RWPE1 (cell line): Measurements from ENCODE around the gene MAS1L.

ENCODE experiments used
- CTCF ChIA-PET: fragments of 350-600 bp; sonication (Branson Sonifier 250); formaldehyde crosslinking; extraction: SDS; loops from one replicate; lab custom pipeline; 2021; lab: Yijun Ruan, JAX
- POLR2A ChIA-PET: fragments of 400-600 bp; formaldehyde crosslinking; extraction: SDS; loops from one replicate; lab custom pipeline; 2020; ENCODE audit warnings: antibody characterized with exemption; ENCODE audit not compliant: low non-redundant PET; lab: Yijun Ruan, JAX
- DNase-seq: peaks from one replicate; pipeline ENCODE4 v3.0.0; 2012; ENCODE audit warnings: low spot score
- H3K27ac ChIP-seq: fragments of 450-650 bp; 2 replicates; pipeline ENCODE4 v1.5.1; 2017
- CTCF ChIP-seq: fragments of 450-650 bp; conservative IDR thresholded peaks from 2 replicates; pipeline ENCODE4 v1.5.1; 2017; ENCODE audit warnings: low read depth, mild to moderate bottlenecking

MAS1L gene

DNA sequence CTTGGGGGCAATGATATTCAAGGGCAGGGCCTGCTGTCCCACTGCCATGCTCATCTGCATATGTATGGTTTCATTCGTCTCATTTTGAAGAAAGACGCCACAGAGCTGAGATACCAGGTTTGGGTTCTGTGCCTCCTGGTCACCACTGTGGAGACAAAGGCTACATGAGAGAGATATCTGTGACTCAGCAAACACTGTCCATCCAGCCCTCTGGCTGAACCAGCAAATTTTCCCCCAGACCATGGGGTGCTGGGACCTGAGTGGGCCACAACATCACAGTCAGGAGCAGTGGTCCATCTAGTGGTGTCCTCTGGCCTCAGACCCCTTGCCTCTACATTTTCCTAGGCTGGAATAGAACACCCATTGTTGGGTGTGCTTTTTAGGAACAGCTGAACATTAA is at the start of gene MAS1L:
Gene MAS1L, minus strand, starts transcription at position 297 of the 400 bp plus-strand sequence. Its CDS starts 54 bp downstream, at position 243.
- no peak within 1 kb of the TSS for H3K27ac ChIP-seq
- ChIA-PET CTCF (no interaction called here), POLR2A (no interaction called here)
- no peak for TF ChIP-seq CTCF
- DNase-seq: no peak

GRCh38 chr6:29532320-29532951 is 44.7 kb upstream of the MAS1L start:
- POLR2A ChIA-PET: no interaction called here
- H3K27ac ChIP-seq: no peak overlapping the region
- DNase-seq: no peak
- CTCF ChIA-PET: interaction anchor here (0.7 kb wide), 1 partner anchor 50 kb away, joined by 5 read pairs; no protein-coding TSS in a partner anchor
- no peak for TF ChIP-seq CTCF

GRCh38 chr6:29531668-29532067 is 43.9 kb upstream of the MAS1L start:
- ChIA-PET POLR2A (no interaction called here), CTCF (no interaction called here)
- DNase-seq: peak; percentile 13
- H3K27ac ChIP-seq: no peak overlapping the region
- TF ChIP-seq CTCF: no peak

DNA sequence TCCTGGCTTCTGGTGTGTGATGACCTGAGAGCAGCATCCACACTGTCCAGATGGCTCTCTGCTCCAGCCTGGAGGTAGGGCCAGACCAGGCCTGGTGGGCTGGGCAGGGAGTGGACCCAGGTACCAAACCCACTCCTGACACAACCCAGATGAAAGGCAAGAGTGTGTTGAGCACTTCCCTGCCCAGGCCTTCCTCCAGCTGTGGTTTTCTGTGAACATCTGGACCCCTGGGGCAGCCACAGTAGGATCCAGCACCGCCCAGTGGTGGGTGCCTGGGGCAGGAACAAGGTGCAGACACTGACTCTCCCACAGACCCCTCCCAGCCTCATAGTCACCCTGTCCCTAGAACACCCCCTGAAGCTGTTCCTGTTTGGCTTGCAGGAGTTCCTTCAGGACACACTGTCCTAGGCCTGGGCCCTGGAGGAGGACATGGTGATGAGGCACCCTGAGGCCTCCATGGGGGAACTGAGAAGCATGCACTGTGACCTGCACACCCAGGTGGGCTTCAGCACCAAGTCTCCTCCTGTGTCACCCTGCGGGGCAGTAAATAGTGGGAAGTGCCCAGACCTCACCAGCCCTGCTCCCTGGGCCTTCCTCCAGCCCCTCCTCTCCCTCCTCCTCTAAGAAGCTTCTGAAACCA is 43.0 kb upstream of the MAS1L start:
- ChIA-PET POLR2A (no interaction called here), CTCF (no interaction called here)
- no peak overlapping the region for H3K27ac ChIP-seq
- no peak for TF ChIP-seq CTCF
- no peak for DNase-seq

- POLR2A ChIA-PET: no interaction called here
- no peak for DNase-seq
- TF ChIP-seq CTCF: no peak
- H3K27ac ChIP-seq: no peak overlapping the region
- CTCF ChIA-PET: no interaction called here
Measured at GRCh38 chr6:29529956-29530355, 42.2 kb upstream of the MAS1L start.

DNA sequence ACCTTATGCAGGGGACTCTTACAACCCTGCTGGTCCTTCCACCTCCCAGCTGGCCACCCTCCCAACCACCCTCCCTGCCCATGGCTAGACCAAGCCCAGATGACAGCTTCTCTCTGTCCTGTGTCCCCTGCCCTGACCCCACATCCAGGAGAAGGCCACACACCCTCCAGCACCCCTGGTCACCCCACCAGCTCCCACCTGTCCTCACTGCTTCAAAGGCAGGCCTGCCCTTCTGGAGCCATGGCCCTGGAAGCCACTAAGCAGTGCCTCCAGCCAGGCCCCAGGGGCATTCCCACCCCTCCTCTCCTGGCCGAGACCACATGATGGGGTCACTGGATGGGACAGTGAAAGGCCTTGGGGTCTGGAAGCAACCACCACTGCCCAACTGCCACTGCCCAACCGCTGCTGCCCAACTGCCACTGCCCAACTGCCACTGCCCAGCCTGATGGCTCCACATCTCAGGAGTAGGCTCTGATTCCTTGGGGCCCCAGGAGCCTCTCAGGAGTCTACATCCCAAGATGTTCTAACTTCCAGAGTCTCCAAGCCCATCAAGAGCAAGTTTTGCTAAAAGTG is 41.3 kb upstream of the MAS1L start:
- H3K27ac ChIP-seq: no peak overlapping the region
- TF ChIP-seq CTCF: no peak
- ChIA-PET POLR2A (interaction anchor here (0.7 kb wide), 1 partner anchor 1626 kb away, joined by 3 read pairs; no protein-coding TSS in a partner anchor), CTCF (no interaction called here)
- DNase-seq: no peak
